Fibroblast of skin of right biceps (primary cell): ENCODE results near the gene NME4.
"Not testable (repeated sequence)": the region's sequence is repeated elsewhere in the genome, so short reads cannot be mapped to it uniquely, and the experiment has no call there.

Source experiments
- DNase-seq: peaks from one replicate; pipeline ENCODE4 v3.0.0-alpha.2; 2013

Gene NME4

GRCh38 chr16:397135-397661 lies at the start of gene NME4:
TSS of gene NME4 (plus strand) at chr16:397199. CDS start at chr16:397223, 24 bp downstream.
- DNase-seq = peak; percentile 43

- no peak for DNase-seq
Measured at GRCh38 chr16:347203-347602, 49.8 kb upstream of the NME4 start.

GRCh38 chr16:348495-348894 lies 48.5 kb upstream of the NME4 start:
- not testable (repeated sequence) for DNase-seq

GRCh38 chr16:349211-349610 lies 47.8 kb upstream of the NME4 start:
- DNase-seq = no peak

- no peak for DNase-seq
Measured at GRCh38 chr16:350203-350602, 46.8 kb upstream of the NME4 start.

GRCh38 chr16:351804-352520 lies 45.0 kb upstream of the NME4 start:
- DNase-seq = no peak

GRCh38 chr16:352547-353403 lies 44.2 kb upstream of the NME4 start, which contains the start of gene AXIN1:
TSS of gene AXIN1 (minus strand) at chr16:352723. CDS start at chr16:347025, 5,698 bp downstream.
- peak; percentile 95 for DNase-seq

GRCh38 chr16:353404-354290 lies 43.4 kb upstream of the NME4 start:
- DNase-seq = no peak

- no peak for DNase-seq
Measured at GRCh38 chr16:354291-354881, 42.6 kb upstream of the NME4 start.

- no peak for DNase-seq
Measured at GRCh38 chr16:354971-355461, 42.0 kb upstream of the NME4 start.

GRCh38 chr16:356741-357140 lies 40.3 kb upstream of the NME4 start:
- no peak for DNase-seq

- DNase-seq = no peak
Measured at GRCh38 chr16:359067-359763, 37.8 kb upstream of the NME4 start.

- no peak for DNase-seq
Measured at GRCh38 chr16:359871-360697, 36.9 kb upstream of the NME4 start.

GRCh38 chr16:360698-361336 lies 36.2 kb upstream of the NME4 start:
- no peak for DNase-seq

GRCh38 chr16:361341-361871 lies 35.6 kb upstream of the NME4 start:
- DNase-seq = no peak

- peak; percentile 62 for DNase-seq
Measured at GRCh38 chr16:361872-362701, 34.9 kb upstream of the NME4 start.

GRCh38 chr16:362702-362999 lies 34.3 kb upstream of the NME4 start:
- DNase-seq = not testable (repeated sequence)

- no peak for DNase-seq
Measured at GRCh38 chr16:363110-363765, 33.8 kb upstream of the NME4 start.
